Measurements from ENCODE around the gene RCE1. TPM values are rescaled to one million over a fixed set of nuclear protein-coding genes. Genes with fewer than 3 reads are reported as not detected.

Gene RCE1
- total RNA-seq, 1 donor from 2014 or later = 45.2 TPM

- H3K27me3 ChIP-seq (ENCODE audit: control insufficient read depth, insufficient read depth, low read length) = no peaks in the 10 kb centered on the region
- H3K36me3 ChIP-seq (ENCODE audit: control insufficient read depth, insufficient read depth, low read length) = peaks cover 1% of the 10 kb centered on the region
- no peak overlapping the region for H3K4me3 ChIP-seq (ENCODE audit: low read depth, low read length)
- DNase-seq (ENCODE audit: low read depth) = no peak
- TF ChIP-seq CTCF (IDR thresholded peaks at IDR 0.05; ENCODE audit: insufficient read depth, low read length, poor library complexity, severe bottlenecking) = no peak
These were observed 4.4 kb downstream of the RCE1 start for GRCh38 chr11:66847461-66848232.

GRCh38 chr11:66848671-66849500, 5.6 kb downstream of the RCE1 start:
- DNase-seq (ENCODE audit: low read depth) = no peak
- Histone ChIP-seq H3K4me3 (ENCODE audit: low read depth, low read length) (no peak overlapping the region), H3K36me3 (ENCODE audit: control insufficient read depth, insufficient read depth, low read length) (peaks cover 1% of the 10 kb centered on the region), H3K27me3 (ENCODE audit: control insufficient read depth, insufficient read depth, low read length) (no peaks in the 10 kb centered on the region)
- no peak for TF ChIP-seq CTCF (IDR thresholded peaks at IDR 0.05; ENCODE audit: insufficient read depth, low read length, poor library complexity, severe bottlenecking)

GRCh38 chr11:66849501-66850234, 6.4 kb downstream of the RCE1 start:
- Histone ChIP-seq H3K36me3 (ENCODE audit: control insufficient read depth, insufficient read depth, low read length) (peaks cover 1% of the 10 kb centered on the region), H3K27me3 (ENCODE audit: control insufficient read depth, insufficient read depth, low read length) (no peaks in the 10 kb centered on the region), H3K4me3 (ENCODE audit: low read depth, low read length) (no peak overlapping the region)
- DNase-seq (ENCODE audit: low read depth) = no peak
- TF ChIP-seq CTCF (IDR thresholded peaks at IDR 0.05; ENCODE audit: insufficient read depth, low read length, poor library complexity, severe bottlenecking) = no peak

GRCh38 chr11:66850235-66850587, 7.0 kb downstream of the RCE1 start:
- Histone ChIP-seq H3K36me3 (ENCODE audit: control insufficient read depth, insufficient read depth, low read length) (peaks cover 1% of the 10 kb centered on the region), H3K27me3 (ENCODE audit: control insufficient read depth, insufficient read depth, low read length) (no peaks in the 10 kb centered on the region), H3K4me3 (ENCODE audit: low read depth, low read length) (no peak overlapping the region)
- no peak for DNase-seq (ENCODE audit: low read depth)
- no peak for TF ChIP-seq CTCF (IDR thresholded peaks at IDR 0.05; ENCODE audit: insufficient read depth, low read length, poor library complexity, severe bottlenecking)

- Histone ChIP-seq H3K36me3 (ENCODE audit: control insufficient read depth, insufficient read depth, low read length) (peaks cover 1% of the 10 kb centered on the region), H3K4me3 (ENCODE audit: low read depth, low read length) (no peak overlapping the region), H3K27me3 (ENCODE audit: control insufficient read depth, insufficient read depth, low read length) (no peaks in the 10 kb centered on the region)
- no peak for DNase-seq (ENCODE audit: low read depth)
- no peak for TF ChIP-seq CTCF (IDR thresholded peaks at IDR 0.05; ENCODE audit: insufficient read depth, low read length, poor library complexity, severe bottlenecking)
These were observed 7.5 kb downstream of the RCE1 start for GRCh38 chr11:66850588-66851238.
